K562 (cell line): Measurements from ENCODE around the gene SLFNL1.

Experiments
- HNRNPLL ChIP-seq: fragments of 200-400 bp; formaldehyde crosslinking; IDR thresholded peaks from 2 replicates; pipeline ENCODE4 v1.6.1; 2017; ENCODE audit warnings: low read length, low read depth, mild to moderate bottlenecking; ENCODE audit not compliant: poor library complexity, severe bottlenecking
- TF ChIP-seq, protein P1 (sequence below), 2 experiments: fragments of 450-650 bp; IDR thresholded peaks; 2 replicates each; pipeline ENCODE4 v1.6.1; 2016; ENCODE audit warnings: mild to moderate bottlenecking in 2 of 2, borderline replicate concordance in 1 of 2, low read depth in 1 of 2, moderate library complexity in 1 of 2

DNA sequence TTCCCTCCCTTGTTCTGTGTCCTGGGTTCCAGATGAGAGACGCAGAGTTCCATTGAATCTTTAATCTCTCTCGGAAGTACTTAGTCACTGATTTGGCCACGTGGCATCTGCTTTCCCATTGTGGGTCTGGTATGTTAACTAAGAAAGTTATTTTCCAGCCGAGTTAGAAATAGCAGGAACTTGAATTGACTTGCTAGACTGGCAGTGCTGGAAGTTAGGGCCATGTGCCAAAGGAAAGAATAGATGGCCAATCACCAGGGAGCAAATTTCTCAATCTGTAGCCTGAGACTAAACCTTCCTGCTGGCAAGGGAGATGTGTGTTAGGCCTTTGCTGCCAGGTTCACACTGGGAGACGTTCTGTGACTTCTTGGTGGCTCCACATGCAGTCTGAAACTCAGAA lies 24.2 kb upstream of the SLFNL1 start:
- TF ChIP-seq HNRNPLL = no peak
- TF ChIP-seq, protein P1, sequence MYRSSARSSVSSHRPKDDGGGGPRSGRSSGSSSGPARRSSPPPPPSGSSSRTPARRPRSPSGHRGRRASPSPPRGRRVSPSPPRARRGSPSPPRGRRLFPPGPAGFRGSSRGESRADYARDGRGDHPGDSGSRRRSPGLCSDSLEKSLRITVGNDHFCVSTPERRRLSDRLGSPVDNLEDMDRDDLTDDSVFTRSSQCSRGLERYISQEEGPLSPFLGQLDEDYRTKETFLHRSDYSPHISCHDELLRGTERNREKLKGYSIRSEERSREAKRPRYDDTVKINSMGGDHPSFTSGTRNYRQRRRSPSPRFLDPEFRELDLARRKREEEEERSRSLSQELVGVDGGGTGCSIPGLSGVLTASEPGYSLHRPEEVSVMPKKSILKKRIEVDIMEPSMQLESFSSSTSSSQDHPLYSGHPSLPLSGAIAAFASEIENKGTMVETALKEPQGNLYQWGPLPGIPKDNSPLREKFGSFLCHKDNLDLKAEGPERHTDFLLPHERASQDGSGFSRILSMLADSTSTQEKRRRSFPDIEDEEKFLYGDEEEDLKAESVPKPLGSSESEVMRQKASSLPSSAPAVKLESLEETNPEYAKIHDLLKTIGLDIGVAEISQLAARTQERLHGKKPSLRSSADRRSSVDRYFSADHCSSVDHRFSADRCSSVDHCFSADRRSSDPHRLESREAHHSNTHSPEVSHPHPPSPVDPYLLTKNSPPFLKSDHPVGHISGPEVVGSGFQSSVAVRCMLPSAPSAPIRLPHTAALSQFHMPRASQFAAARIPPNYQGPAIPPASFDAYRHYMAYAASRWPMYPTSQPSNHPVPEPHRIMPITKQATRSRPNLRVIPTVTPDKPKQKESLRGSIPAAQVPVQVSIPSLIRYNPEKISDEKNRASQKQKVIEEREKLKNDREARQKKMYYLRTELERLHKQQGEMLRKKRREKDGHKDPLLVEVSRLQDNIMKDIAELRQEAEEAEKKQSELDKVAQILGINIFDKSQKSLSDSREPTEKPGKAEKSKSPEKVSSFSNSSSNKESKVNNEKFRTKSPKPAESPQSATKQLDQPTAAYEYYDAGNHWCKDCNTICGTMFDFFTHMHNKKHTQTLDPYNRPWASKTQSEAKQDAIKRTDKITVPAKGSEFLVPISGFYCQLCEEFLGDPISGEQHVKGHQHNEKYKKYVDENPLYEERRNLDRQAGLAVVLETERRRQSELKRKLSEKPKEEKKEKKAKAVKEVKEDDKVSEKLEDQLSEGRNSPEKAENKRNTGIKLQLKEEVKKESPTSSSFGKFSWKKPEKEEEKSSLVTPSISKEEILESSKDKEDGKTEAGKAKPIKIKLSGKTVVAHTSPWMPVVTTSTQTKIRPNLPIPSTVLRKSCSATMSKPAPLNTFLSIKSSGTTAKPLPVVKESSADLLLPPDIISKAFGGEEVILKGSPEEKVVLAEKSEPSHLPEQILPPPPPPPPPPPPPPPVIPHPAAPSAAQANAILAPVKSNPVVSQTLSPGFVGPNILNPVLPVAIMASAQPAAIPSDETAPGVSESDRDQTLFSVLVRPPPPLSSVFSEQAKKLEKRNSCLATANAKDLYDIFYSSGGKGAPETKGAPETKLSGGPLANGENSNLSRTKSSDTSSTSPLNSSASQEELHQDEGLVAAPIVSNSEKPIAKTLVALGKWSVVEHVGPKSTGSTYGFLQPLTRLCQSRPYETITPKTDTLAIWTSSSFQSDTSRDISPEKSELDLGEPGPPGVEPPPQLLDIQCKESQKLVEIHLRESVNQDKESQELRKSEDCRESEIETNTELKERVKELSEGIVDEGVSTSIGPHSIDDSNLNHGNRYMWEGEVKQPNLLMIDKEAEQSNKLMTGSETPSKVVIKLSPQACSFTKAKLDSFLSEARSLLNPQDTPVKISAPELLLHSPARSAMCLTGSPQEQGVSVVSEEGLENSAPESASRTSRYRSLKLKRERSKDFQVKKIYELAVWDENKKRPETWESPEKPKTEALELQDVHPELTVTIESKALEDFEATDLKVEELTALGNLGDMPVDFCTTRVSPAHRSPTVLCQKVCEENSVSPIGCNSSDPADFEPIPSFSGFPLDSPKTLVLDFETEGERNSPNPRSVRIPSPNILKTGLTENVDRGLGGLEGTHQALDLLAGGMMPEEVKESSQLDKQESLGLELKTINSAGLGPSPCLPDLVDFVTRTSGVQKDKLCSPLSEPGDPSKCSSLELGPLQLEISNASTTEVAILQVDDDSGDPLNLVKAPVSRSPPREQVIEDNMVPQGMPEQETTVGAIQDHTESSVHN (IDR thresholded peaks at IDR 0.05; ENCODE audit: borderline replicate concordance in 1 of 2, low read depth in 1 of 2) = no peak
